LNCaP clone FGC (cell line): Measurements from ENCODE around the gene RPL39L.
A peak's percentile ranks its signal among the peaks of the same experiment; 100 is the strongest.

ENCODE experiments used
- DNase-seq: peaks from one replicate; pipeline ENCODE4 v3.0.0-alpha.2; 2011; ENCODE audit warnings: low read depth
- H3K4me3 ChIP-seq: 2 replicates; pipeline ENCODE4 v1.5.1; 2011; ENCODE audit warnings: mild to moderate bottlenecking, low read depth, low read length, control low read depth
- CTCF ChIP-seq: IDR thresholded peaks from 2 replicates; pipeline ENCODE4 v1.5.1; 2012; ENCODE audit warnings: mild to moderate bottlenecking; ENCODE audit not compliant: control insufficient read depth, insufficient read depth; ENCODE audit errors: extremely low read depth

The RPL39L gene

GRCh38 chr3:187166750-187167149, 27.5 kb upstream of the RPL39L start:
- DNase-seq = no peak
- TF ChIP-seq CTCF = no peak
- H3K4me3 ChIP-seq = no peak overlapping the region

GRCh38 chr3:187165144-187165543, 25.8 kb upstream of the RPL39L start:
- peak; percentile 44 for DNase-seq
- H3K4me3 ChIP-seq = no peak overlapping the region
- peak; percentile 66 for TF ChIP-seq CTCF

GRCh38 chr3:187162265-187162953, 23.1 kb upstream of the RPL39L start:
- TF ChIP-seq CTCF = no peak
- no peak overlapping the region for H3K4me3 ChIP-seq
- no peak for DNase-seq

GRCh38 chr3:187161556-187161955, 22.3 kb upstream of the RPL39L start:
- no peak for DNase-seq
- no peak for TF ChIP-seq CTCF
- H3K4me3 ChIP-seq = no peak overlapping the region

GRCh38 chr3:187150599-187150998, 11.3 kb upstream of the RPL39L start:
- no peak overlapping the region for H3K4me3 ChIP-seq
- DNase-seq = no peak
- TF ChIP-seq CTCF = peak; percentile 7; the same call in 1 of the 2 replicates

GRCh38 chr3:187150186-187150585, 10.9 kb upstream of the RPL39L start:
- DNase-seq = no peak
- H3K4me3 ChIP-seq = no peak overlapping the region
- TF ChIP-seq CTCF = no peak

GRCh38 chr3:187146389-187146788, 7.1 kb upstream of the RPL39L start:
- TF ChIP-seq CTCF = no peak
- no peak for DNase-seq
- H3K4me3 ChIP-seq = no peak overlapping the region
